HCT116 (cell line): ENCODE results near the gene FOXC2. TPM values are rescaled to one million over a fixed set of nuclear protein-coding genes. Genes with fewer than 3 reads are reported as not detected.
A peak's percentile ranks its signal among the peaks of the same experiment; 100 is the strongest.

Source experiments
- ATF3 ChIP-seq: IDR thresholded peaks from 2 replicates; pipeline ENCODE4 v1.6.1; 2012
- CBX3 ChIP-seq: IDR thresholded peaks from 2 replicates; pipeline ENCODE4 v1.6.1; 2012; ENCODE audit warnings: low read depth
- EGR1 ChIP-seq: IDR thresholded peaks from 2 replicates; pipeline ENCODE4 v1.6.1; 2012; ENCODE audit warnings: low read depth
- EZH2phosphoT487 ChIP-seq: fragments of 200-600 bp; IDR thresholded peaks from 2 replicates; pipeline ENCODE4 v1.6.1; 2018; ENCODE audit warnings: antibody characterized with exemption, borderline replicate concordance
- POLR2A ChIP-seq: IDR thresholded peaks from 2 replicates; pipeline ENCODE4 v1.7.0; 2011; ENCODE audit warnings: borderline replicate concordance; ENCODE audit not compliant: insufficient read depth, insufficient read length; ENCODE audit errors: extremely low read depth
- POLR2AphosphoS5 ChIP-seq: IDR thresholded peaks from 2 replicates; pipeline ENCODE4 v1.6.1; 2011; ENCODE audit warnings: mild to moderate bottlenecking, low read depth, low read length, moderate library complexity
- REST ChIP-seq: IDR thresholded peaks from 2 replicates; pipeline ENCODE4 v1.6.1; 2012; ENCODE audit warnings: low read depth
- SP1 ChIP-seq: IDR thresholded peaks from 2 replicates; pipeline ENCODE4 v1.6.1; 2012; ENCODE audit warnings: low read depth
- SRF ChIP-seq: IDR thresholded peaks from 2 replicates; pipeline ENCODE4 v1.6.1; 2012; ENCODE audit warnings: low read depth
- TCF7L2 ChIP-seq: IDR thresholded peaks from 2 replicates; pipeline ENCODE4 v1.7.0; 2011; ENCODE audit warnings: borderline replicate concordance, inconsistent platforms; ENCODE audit not compliant: insufficient read depth, insufficient read length; ENCODE audit errors: extremely low read depth
- ZFX ChIP-seq: fragments of 450-650 bp; IDR thresholded peaks from 2 replicates; pipeline ENCODE4 v1.6.1; 2017
- total RNA-seq: library from RNA; stranded (reverse); gene quantifications from one replicate; pipeline ENCODE4 v1.2.1, GENCODE V29; 2021; ENCODE audit not compliant: unreplicated experiment
- TF ChIP-seq, protein P1 (sequence below), 3 experiments: fragments of 200-600 bp in 1 of 3; sonication (generic) in 1 of 3; IDR thresholded peaks in 2 of 3; conservative IDR thresholded peaks in 1 of 3; 2 replicates each; pipeline ENCODE4 v1.5.1; 2012 to 2017; ENCODE audit warnings: low read depth in 2 of 3, low read length in 2 of 3, antibody characterized with exemption in 1 of 3, borderline replicate concordance in 1 of 3, control low read depth in 1 of 3, mild to moderate bottlenecking in 1 of 3, mixed read lengths in 1 of 3, mixed run types in 1 of 3, moderate library complexity in 1 of 3; ENCODE audit not compliant: insufficient read depth in 1 of 3
- TF ChIP-seq, protein P2 (sequence below): IDR thresholded peaks from 2 replicates; pipeline ENCODE4 v1.6.1; 2012

FOXC2 gene
- total RNA-seq, 1 experiment from 2014 or later = 0.22 TPM

DNA sequence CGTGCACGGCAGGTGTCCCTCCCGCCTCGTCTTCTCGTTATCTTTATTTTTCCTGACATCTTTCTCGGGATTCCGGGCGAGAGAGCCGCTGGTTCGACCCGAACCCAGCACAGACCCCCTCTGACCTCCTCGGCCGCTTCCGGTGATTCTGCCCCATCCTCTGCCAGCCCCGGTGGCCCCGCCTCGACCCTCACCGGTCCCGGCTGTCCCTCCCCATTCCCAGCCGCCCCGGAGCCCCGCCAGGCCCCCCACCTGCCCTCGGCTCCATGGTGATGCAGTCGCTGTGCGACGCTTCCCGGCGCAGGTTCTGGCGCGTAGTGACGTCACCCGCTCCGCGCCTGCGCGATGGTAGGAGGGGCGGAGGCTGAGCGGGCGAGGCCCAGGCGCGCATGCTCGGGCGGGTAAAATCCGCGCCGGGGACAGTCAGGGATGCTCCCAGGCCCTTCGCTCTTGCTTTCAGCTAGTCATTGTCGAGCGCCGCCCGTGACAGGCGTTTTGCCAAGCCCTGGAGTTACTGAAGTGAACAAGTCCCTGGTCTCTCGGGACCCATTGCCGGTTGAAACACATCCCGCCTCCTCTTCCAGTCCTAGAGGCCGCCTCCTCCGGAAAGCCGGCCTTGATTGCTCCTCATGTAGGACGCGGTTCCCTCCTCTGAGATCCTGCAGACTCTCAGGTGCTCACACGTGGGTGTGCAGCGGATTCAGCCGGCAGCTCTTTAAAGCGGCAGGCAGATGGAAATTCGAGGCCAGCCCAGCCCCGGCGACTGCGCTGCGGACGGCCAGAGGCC lies 11.5 kb upstream of the FOXC2 start, which contains the start of gene MTHFSD (continued):
- TF ChIP-seq, protein P1, sequence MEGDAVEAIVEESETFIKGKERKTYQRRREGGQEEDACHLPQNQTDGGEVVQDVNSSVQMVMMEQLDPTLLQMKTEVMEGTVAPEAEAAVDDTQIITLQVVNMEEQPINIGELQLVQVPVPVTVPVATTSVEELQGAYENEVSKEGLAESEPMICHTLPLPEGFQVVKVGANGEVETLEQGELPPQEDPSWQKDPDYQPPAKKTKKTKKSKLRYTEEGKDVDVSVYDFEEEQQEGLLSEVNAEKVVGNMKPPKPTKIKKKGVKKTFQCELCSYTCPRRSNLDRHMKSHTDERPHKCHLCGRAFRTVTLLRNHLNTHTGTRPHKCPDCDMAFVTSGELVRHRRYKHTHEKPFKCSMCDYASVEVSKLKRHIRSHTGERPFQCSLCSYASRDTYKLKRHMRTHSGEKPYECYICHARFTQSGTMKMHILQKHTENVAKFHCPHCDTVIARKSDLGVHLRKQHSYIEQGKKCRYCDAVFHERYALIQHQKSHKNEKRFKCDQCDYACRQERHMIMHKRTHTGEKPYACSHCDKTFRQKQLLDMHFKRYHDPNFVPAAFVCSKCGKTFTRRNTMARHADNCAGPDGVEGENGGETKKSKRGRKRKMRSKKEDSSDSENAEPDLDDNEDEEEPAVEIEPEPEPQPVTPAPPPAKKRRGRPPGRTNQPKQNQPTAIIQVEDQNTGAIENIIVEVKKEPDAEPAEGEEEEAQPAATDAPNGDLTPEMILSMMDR (IDR thresholded peaks at IDR 0.05 in 2 of 3, conservative IDR thresholded peaks at IDR 0.05 in 1 of 3; ENCODE audit: borderline replicate concordance in 1 of 3, insufficient read depth in 1 of 3, low read depth in 2 of 3, low read length in 2 of 3) = no peak
- TF ChIP-seq, protein P2, sequence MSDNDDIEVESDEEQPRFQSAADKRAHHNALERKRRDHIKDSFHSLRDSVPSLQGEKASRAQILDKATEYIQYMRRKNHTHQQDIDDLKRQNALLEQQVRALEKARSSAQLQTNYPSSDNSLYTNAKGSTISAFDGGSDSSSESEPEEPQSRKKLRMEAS = peak; percentile 61; the same call in 1 of the 2 replicates
- no peak for TF ChIP-seq TCF7L2
- no peak for TF ChIP-seq CBX3
- no peak for TF ChIP-seq ATF3
- TF ChIP-seq POLR2A = peak; percentile 81
- no peak for TF ChIP-seq REST
- no peak; the same call in 1 of the 2 replicates for TF ChIP-seq SP1
- TF ChIP-seq SRF = peak; percentile 94
- peak; percentile 76 for TF ChIP-seq ZFX
- TF ChIP-seq POLR2AphosphoS5 = peak; percentile 93
- TF ChIP-seq EGR1 = no peak
- no peak for TF ChIP-seq EZH2phosphoT487
